GM12878 (cell line): ENCODE measurements around the gene ZSCAN10. TPM values are rescaled to one million over a fixed set of nuclear protein-coding genes. Genes with fewer than 3 reads are reported as not detected.
A peak's percentile ranks its signal among the peaks of the same experiment; 100 is the strongest.

Experiments used
- ATAC-seq: fragments of 200-7000 bp; cut with Tn5 transposase; 3 replicates; pipeline ENCODE4 v1.9.1; 2020; ENCODE audit warnings: mild to moderate bottlenecking, moderate library complexity
- BruUV-seq: library from RNA; stranded (reverse); fragments of 400-500 nt; replicated peaks from 2 replicates; lab custom pipeline; 2021; lab: Mats Ljungman, UMichigan
- CTCF ChIA-PET: fragments of 300-600 bp; sonication (Branson Sonifier 250); formaldehyde crosslinking; extraction: SDS; loops from one replicate; lab custom pipeline; 2021; ENCODE audit warnings: inconsistent platforms; lab: Yijun Ruan, JAX
- POLR2A ChIA-PET: fragments of 350-600 bp; formaldehyde crosslinking; extraction: SDS; loops from one replicate; lab custom pipeline; 2021; ENCODE audit warnings: inconsistent platforms; lab: Charles Lee
- RAD21 ChIA-PET: fragments of 300-600 bp; sonication (Branson Sonifier 250); formaldehyde crosslinking; loops from one replicate; lab custom pipeline; 2023; ENCODE audit warnings: antibody characterized with exemption; ENCODE audit not compliant: unreplicated experiment; lab: Charles Lee
- SMC1A ChIA-PET: fragments of 300-600 bp; sonication (Branson Sonifier 250); formaldehyde crosslinking; loops from one replicate; lab custom pipeline; 2023; ENCODE audit not compliant: unreplicated experiment, uncharacterized antibody; lab: Charles Lee
- DNase-seq: peaks from one replicate; pipeline ENCODE4 v3.0.0-alpha.2; 2011; ENCODE audit warnings: low read depth, low spot score
- FAIRE-seq: peaks from 3 replicates; lab custom pipeline; 2011; peaks lifted over from hg19 to GRCh38; lab: Jason Lieb, UNC
- H2AFZ ChIP-seq: 2 replicates; pipeline ENCODE4 v1.6.0; 2011; ENCODE audit warnings: low read depth, low read length, control low read depth; ENCODE audit not compliant: control insufficient read depth
- H3K27ac ChIP-seq: 2 replicates; pipeline ENCODE4 v1.5.1; 2011; ENCODE audit warnings: control low read depth; ENCODE audit not compliant: control insufficient read depth, insufficient read depth
- H3K27me3 ChIP-seq, 2 experiments: replicated peaks in 1 of 2; 2 replicates each; pipeline versions ENCODE4 v1.6.0 to v1.6.1; 2011; ENCODE audit warnings: low read length in 1 of 2; ENCODE audit not compliant: control insufficient read depth in 2 of 2, insufficient read depth in 2 of 2
- H3K36me3 ChIP-seq, 2 experiments: 2 replicates each; pipeline ENCODE4 v1.5.1; 2011; ENCODE audit warnings: low read length in 1 of 2; ENCODE audit not compliant: control insufficient read depth in 2 of 2, insufficient read depth in 2 of 2
- H3K4me1 ChIP-seq: 2 replicates; pipeline ENCODE4 v1.6.1; 2011; ENCODE audit warnings: mild to moderate bottlenecking, low read length, moderate library complexity, mixed read lengths; ENCODE audit not compliant: control insufficient read depth, insufficient read depth
- H3K4me2 ChIP-seq: 2 replicates; pipeline ENCODE4 v1.6.0; 2011; ENCODE audit warnings: control low read depth; ENCODE audit not compliant: control insufficient read depth, insufficient read depth
- H3K4me3 ChIP-seq: fragments of 200-600 bp; sonication (generic); 2 replicates; pipeline ENCODE4 v1.5.1; 2016
- H3K79me2 ChIP-seq: 2 replicates; pipeline ENCODE4 v1.6.0; 2011; ENCODE audit warnings: low read length; ENCODE audit not compliant: control insufficient read depth, insufficient read depth
- H3K9ac ChIP-seq: 2 replicates; pipeline ENCODE4 v1.8.0; 2011; ENCODE audit warnings: low read length, control low read depth, mixed read lengths; ENCODE audit not compliant: control insufficient read depth, insufficient read depth
- H3K9me3 ChIP-seq: replicated peaks from 3 replicates; pipeline ENCODE4 v1.5.1; 2011; ENCODE audit warnings: mild to moderate bottlenecking, low read length; ENCODE audit not compliant: control insufficient read depth, insufficient read depth
- H4K20me1 ChIP-seq: 2 replicates; pipeline ENCODE4 v1.6.0; 2011; ENCODE audit not compliant: control insufficient read depth, insufficient read depth
- WGBS: methylation state at CpG from one replicate; pipeline ENCODE4 v1.1.6; 2016; ENCODE audit warnings: low lambda C conversion rate; ENCODE audit not compliant: insufficient replicate concordance, insufficient coverage; ENCODE audit errors: missing lambda C conversion rate; 5-methylcytosine and 5-hydroxymethylcytosine counted together
- in situ Hi-C: fragments of 300-500 bp; cut with MboI; formaldehyde crosslinking; loops from 9 replicates; pipeline ENCODE4 v1.14.3; 2018; ENCODE audit warnings: mixed read lengths
- intact Hi-C: fragments of 100-400 bp; cut with micrococcal nuclease; formaldehyde crosslinking; loops from one replicate; pipeline ENCODE4 v1.14.2; 2022; ENCODE audit not compliant: unreplicated experiment
- polyA plus RNA-seq, 11 experiments: library from polyadenylated mRNA; depleted of rRNA in 4 of 11; unstranded in 6 of 11; stranded (reverse) in 5 of 11; fragments of >200 nt; fragmentation: Nextera tagmentation in 4 of 11; fragmentation: Illumina TruSeq in 1 of 11; extraction: Ambion mirVana in 4 of 11; extraction: Trizol in 1 of 11; gene quantifications; 1 replicate in 1 of 11; 2 replicates in 10 of 11; pipeline versions ENCODE4 v1.2.1 to v1.2.3, GENCODE V29; 2011 to 2016; ENCODE audit warnings: inconsistent platforms in 2 of 11, missing spikeins in 2 of 11, low read depth in 1 of 11
- total RNA-seq, 4 experiments: library from RNA; depleted of rRNA in 3 of 4; stranded (reverse); fragments of >200 nt in 3 of 4; fragmentation: Illumina TruSeq in 1 of 4; extraction: Trizol in 1 of 4; gene quantifications; 2 replicates each; pipeline versions ENCODE4 v1.2.1 to v1.2.3, GENCODE V29; 2013 to 2021
- TF ChIP-seq, protein P1 (sequence below): fragments of 450-650 bp; formaldehyde crosslinking; IDR thresholded peaks from 2 replicates; pipeline ENCODE4 v1.4.0; 2022; ENCODE audit warnings: mild to moderate bottlenecking, moderate library complexity
- TF ChIP-seq, protein P2 (sequence below), 3 experiments: IDR thresholded peaks in 2 of 3; conservative IDR thresholded peaks in 1 of 3; 2 replicates each; pipeline ENCODE4 v1.5.1; 2011; ENCODE audit warnings: low read depth in 3 of 3, low read length in 3 of 3, mild to moderate bottlenecking in 3 of 3, control low read depth in 2 of 3, moderate library complexity in 2 of 3, inconsistent platforms in 1 of 3, mixed read lengths in 1 of 3; ENCODE audit not compliant: control insufficient read depth in 2 of 3, insufficient read depth in 1 of 3; ENCODE audit errors: extremely low read depth in 1 of 3

The ZSCAN10 gene
- total and polyA plus RNA-seq, 10 of the 15 experiments (the other 5 are each of a cell fraction or from before 2014, with no cell fraction given) = 0.06 to 0.33 TPM; not detected in 8

DNA sequence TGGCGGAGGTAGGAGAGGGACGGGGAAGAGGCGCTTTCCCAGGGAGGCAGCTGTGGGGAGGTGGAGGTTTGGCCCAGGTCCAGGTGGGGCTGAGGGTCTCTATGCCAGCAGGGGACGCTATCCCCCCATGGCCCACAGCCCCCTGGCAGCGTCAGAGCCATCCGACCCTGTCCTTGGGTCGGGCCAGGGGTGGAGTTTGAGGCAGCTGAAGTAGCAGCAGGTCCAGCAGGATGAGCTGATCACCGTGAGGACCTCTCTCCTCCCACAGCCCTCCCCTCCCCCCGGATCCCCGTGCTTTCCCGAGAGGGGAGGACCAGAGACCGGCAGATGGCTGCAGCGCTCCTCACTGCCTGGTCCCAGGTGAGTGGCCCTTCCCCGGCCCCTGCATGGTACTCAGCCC, 16.5 kb upstream of the ZSCAN10 start:
- Histone ChIP-seq H2AFZ (no peak overlapping the region), H3K27me3 (no peaks in the 10 kb centered on the region; a peak in 1 of 4 replicates), H3K79me2 (no peaks in the 10 kb centered on the region), H3K4me2 (no peak overlapping the region), H3K4me1 (no peaks in the 10 kb centered on the region; the same call in 1 of the 2 replicates), H3K36me3 (no peaks in the 10 kb centered on the region), H3K27ac (no peak overlapping the region), H3K4me3 (no peak overlapping the region), H3K9ac (no peak overlapping the region), H4K20me1 (no peaks in the 10 kb centered on the region), H3K9me3 (no peaks in the 10 kb centered on the region)
- ChIA-PET POLR2A (interaction anchor here (0.6 to 1.6 kb wide), 2 partner anchors 9 to 13 kb away, joined by 3 to 11 read pairs; no protein-coding TSS in a partner anchor), RAD21 (interaction anchor here (1.0 kb wide), 1 partner anchor 14 kb away, joined by 3 read pairs; no protein-coding TSS in a partner anchor), CTCF (interaction anchor here (1.3 to 5.6 kb wide), 2 partner anchors 13 to 14 kb away, joined by 4 to 41 read pairs; no protein-coding TSS in a partner anchor), SMC1A (interaction anchor here (2.7 kb wide), 1 partner anchor 14 kb away, joined by 11 read pairs; no protein-coding TSS in a partner anchor)
- no TSS peak for BruUV-seq
- ATAC-seq (no peak), FAIRE-seq (no peak), DNase-seq (no peak)
- intact Hi-C loops = no loop called here
- WGBS = 44% methylated on average over 12 of the region's 14 CpGs
- TF ChIP-seq, protein P1, sequence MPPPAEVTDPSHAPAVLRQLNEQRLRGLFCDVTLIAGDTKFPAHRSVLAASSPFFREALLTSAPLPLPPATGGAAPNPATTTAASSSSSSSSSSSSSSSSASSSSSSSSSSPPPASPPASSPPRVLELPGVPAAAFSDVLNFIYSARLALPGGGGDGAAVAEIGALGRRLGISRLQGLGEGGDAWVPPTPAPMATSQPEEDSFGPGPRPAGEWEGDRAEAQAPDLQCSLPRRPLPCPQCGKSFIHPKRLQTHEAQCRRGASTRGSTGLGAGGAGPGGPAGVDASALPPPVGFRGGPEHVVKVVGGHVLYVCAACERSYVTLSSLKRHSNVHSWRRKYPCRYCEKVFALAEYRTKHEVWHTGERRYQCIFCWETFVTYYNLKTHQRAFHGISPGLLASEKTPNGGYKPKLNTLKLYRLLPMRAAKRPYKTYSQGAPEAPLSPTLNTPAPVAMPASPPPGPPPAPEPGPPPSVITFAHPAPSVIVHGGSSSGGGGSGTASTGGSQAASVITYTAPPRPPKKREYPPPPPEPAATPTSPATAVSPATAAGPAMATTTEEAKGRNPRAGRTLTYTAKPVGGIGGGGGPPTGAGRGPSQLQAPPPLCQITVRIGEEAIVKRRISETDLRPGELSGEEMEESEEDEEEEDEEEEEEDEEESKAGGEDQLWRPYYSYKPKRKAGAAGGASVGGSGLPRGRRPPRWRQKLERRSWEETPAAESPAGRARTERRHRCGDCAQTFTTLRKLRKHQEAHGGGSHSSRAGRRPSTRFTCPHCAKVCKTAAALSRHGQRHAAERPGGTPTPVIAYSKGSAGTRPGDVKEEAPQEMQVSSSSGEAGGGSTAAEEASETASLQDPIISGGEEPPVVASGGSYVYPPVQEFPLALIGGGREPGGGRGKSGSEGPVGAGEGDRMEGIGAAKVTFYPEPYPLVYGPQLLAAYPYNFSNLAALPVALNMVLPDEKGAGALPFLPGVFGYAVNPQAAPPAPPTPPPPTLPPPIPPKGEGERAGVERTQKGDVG (CRISPR knock-in tag) = no peak
- TF ChIP-seq, protein P2, sequence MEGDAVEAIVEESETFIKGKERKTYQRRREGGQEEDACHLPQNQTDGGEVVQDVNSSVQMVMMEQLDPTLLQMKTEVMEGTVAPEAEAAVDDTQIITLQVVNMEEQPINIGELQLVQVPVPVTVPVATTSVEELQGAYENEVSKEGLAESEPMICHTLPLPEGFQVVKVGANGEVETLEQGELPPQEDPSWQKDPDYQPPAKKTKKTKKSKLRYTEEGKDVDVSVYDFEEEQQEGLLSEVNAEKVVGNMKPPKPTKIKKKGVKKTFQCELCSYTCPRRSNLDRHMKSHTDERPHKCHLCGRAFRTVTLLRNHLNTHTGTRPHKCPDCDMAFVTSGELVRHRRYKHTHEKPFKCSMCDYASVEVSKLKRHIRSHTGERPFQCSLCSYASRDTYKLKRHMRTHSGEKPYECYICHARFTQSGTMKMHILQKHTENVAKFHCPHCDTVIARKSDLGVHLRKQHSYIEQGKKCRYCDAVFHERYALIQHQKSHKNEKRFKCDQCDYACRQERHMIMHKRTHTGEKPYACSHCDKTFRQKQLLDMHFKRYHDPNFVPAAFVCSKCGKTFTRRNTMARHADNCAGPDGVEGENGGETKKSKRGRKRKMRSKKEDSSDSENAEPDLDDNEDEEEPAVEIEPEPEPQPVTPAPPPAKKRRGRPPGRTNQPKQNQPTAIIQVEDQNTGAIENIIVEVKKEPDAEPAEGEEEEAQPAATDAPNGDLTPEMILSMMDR (IDR thresholded peaks at IDR 0.05 in 2 of 3, conservative IDR thresholded peaks at IDR 0.05 in 1 of 3; ENCODE audit: control insufficient read depth in 2 of 3, extremely low read depth in 1 of 3, insufficient read depth in 1 of 3, low read depth in 3 of 3, low read length in 3 of 3) = peak in 1 of 3 experiments; percentile 3; a peak in 1 of 6 replicates
- in situ Hi-C loops = no loop called here
